Neural crest cell (in vitro differentiated cells): Measurements from ENCODE around the gene TCF25. TPM values are rescaled to one million over a fixed set of nuclear protein-coding genes. Genes with fewer than 3 reads are reported as not detected.
A peak's percentile ranks its signal among the peaks of the same experiment; 100 is the strongest.
"Not testable (repeated sequence)": the region's sequence is repeated elsewhere in the genome, so short reads cannot be mapped to it uniquely, and the experiment has no call there.

Source experiments
- DNase-seq: peaks from one replicate; pipeline ENCODE4 v3.0.0; 2021; ENCODE audit warnings: low read depth, mixed read lengths, low spot score
- H3K27ac Mint-ChIP-seq: one replicate; pipeline ENCODE4 v1.8.0; 2021; ENCODE audit warnings: mild to moderate bottlenecking, mixed read lengths; ENCODE audit not compliant: unreplicated experiment
- H3K27me3 Mint-ChIP-seq: 2 replicates; pipeline ENCODE4 v1.8.0; 2021; ENCODE audit warnings: low read depth, mild to moderate bottlenecking, mixed read lengths
- H3K36me3 Mint-ChIP-seq: 2 replicates; pipeline ENCODE4 v1.8.0; 2021; ENCODE audit warnings: low read depth, mild to moderate bottlenecking, mixed read lengths
- H3K4me1 Mint-ChIP-seq: 2 replicates; pipeline ENCODE4 v1.8.0; 2021; ENCODE audit warnings: mixed read lengths
- H3K4me3 Mint-ChIP-seq: one replicate; pipeline ENCODE4 v1.8.0; 2021; ENCODE audit warnings: mild to moderate bottlenecking, mixed read lengths
- H3K9me3 Mint-ChIP-seq: 2 replicates; pipeline ENCODE4 v1.8.0; 2021; ENCODE audit warnings: mixed read lengths
- CTCF ChIP-seq: fragments of 200-600 bp; sonication (generic); conservative IDR thresholded peaks from 2 replicates; pipeline ENCODE4 v1.5.0; 2021; ENCODE audit warnings: antibody characterized with exemption, mild to moderate bottlenecking
- long read RNA-seq: library from polyadenylated mRNA; unstranded; transcript quantifications from one replicate; pipeline ENCODE4 v2.0.0, GENCODE V29; 2020
- total RNA-seq: library from RNA; stranded (reverse); gene quantifications from 2 replicates; pipeline ENCODE4 v1.2.1, GENCODE V29; 2021

Gene TCF25
- 198 and 209 TPM in 2 replicates for total RNA-seq
- long read RNA-seq, transcript TCF25-201 (18 exons, 2,233 nt): major isoform, 54 of 91 reads
- long read RNA-seq, partial matches to known transcripts: 9 of 91 reads
- long read RNA-seq, other reads (novel, unspliced or antisense): 27 of 91 reads

- Mint-ChIP-seq H3K27me3 (no peaks in the 10 kb centered on the region), H3K4me3 (peak within 1 kb of the TSS; percentile 93), H3K36me3 (peaks cover 6% of the 10 kb centered on the region), H3K9me3 (no peaks in the 10 kb centered on the region), H3K4me1 (peaks cover 22% of the 10 kb centered on the region), H3K27ac (peak within 1 kb of the TSS; percentile 98)
- peak; percentile 84 for DNase-seq
- TF ChIP-seq CTCF: peak; percentile 22
Measured at GRCh38 chr16:89873109-89873971, at the start of gene TCF25. TSS of gene TCF25 (plus strand) at chr16:89873592. CDS start at chr16:89873668, 76 bp downstream.

DNA sequence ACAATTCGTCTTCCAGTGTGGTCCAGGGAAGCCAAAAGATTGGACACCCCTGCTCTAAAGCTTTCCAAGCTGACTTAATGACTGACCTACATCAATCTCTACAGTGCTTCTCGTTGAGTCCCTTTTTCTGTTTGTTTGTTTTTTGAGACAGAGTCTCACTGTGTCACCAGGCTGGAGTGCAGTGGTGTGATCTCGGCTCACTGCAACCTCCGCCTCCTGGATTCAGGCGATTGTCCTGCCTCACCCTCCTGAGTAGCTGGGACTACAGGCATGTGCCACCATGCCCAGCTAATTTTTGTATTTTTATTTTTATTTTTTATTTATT is 49.6 kb upstream of the TCF25 start:
- not testable (repeated sequence) for H3K36me3 Mint-ChIP-seq, DNase-seq, H3K27ac Mint-ChIP-seq, H3K9me3 Mint-ChIP-seq, H3K27me3 Mint-ChIP-seq
- Mint-ChIP-seq H3K4me1 (peaks cover 30% of the 10 kb centered on the region), H3K4me3 (peak overlapping the region; percentile 78)

DNA sequence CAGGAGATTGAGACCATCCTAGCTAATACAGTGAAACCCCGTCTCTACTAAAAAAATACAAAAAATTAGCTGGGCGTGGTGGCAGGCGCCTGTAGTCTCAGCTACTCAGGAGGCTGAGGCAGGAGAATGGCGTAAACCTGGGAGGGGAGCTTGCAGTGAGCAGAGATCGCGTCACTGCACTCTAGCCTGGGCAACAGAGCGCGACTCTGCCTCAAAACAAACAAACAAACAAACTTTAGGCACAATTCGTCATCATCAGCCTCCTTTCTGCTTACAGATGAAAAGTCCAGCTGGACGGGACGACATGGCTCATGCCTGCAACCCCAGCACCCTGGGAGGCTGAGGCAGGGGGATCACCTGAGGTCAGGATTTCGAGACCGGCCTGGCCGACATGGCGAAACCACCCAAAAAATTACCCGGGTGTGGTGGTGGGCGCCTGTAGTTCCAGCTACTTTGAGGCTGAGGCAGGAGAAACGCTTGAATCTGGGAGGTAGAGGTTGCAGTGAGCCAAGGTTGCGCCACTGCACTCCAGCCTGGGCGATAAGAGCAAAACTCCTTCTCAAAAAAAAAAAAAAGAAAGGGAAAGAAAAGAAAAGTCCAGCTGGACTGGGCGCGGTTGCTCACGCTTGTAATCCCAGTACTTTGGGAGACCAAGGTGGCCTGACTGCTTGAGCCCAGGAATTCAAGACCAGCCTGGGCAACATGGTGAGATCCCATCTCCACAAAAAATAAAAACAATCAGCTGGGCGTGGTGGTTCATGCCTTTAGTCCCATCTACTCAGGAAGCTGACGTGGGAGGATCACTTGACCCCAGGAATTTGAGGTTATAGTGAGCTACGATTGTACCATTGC is 46.6 kb upstream of the TCF25 start:
- no peak overlapping the region for H3K27ac Mint-ChIP-seq

DNA sequence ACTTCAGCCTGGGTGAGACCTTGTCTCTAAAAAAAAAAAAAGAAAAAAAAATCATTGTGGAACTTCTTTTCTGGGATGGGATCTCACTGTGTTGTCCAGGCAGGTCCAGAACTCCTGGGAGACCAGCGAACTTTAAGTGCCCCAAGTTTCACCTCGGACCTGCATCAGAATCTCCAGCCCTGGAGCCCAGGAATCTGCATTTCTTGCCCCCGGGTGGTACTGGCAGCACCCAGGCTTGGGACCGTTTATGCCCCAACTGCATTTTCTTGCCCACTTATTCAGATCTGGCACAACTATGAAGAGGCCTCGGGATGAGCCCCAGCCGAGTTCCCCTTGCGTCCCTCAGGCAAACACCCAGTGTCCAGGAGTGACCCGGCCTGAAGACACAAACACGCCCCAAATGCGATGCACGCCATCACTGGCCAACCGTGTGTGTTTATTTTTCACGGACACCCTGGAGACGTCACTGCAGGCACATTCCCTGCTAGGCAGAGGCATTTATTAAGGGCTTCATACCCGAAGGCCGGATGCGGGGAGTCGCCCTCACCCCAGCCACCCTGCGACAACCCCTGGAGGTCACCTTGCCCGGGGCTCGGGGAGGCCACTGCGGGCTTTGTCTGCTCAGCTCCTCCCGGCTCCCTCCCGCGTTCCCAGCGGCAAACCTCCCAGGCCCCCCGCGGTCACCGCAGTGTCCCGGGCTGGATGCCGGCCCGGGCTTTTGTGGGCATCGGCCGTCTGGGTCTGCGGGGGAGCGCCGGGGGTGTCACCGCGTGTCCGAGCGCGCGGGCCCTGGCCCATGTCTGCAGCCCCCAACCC is 45.8 kb upstream of the TCF25 start:
- TF ChIP-seq CTCF: no peak
- H3K4me1 Mint-ChIP-seq: peaks cover 27% of the 10 kb centered on the region
- H3K9me3 Mint-ChIP-seq: no peaks in the 10 kb centered on the region
- H3K27ac Mint-ChIP-seq: no peak overlapping the region
- DNase-seq: peak; percentile 51
- no peaks in the 10 kb centered on the region for H3K27me3 Mint-ChIP-seq
- H3K36me3 Mint-ChIP-seq: no peaks in the 10 kb centered on the region
- peak overlapping the region; percentile 93 for H3K4me3 Mint-ChIP-seq

More for the DNA sequence above, 46.6 kb upstream of the TCF25 start:
- no peaks in the 10 kb centered on the region for H3K36me3 Mint-ChIP-seq
- no peak for TF ChIP-seq CTCF
- DNase-seq: no peak
- H3K9me3 Mint-ChIP-seq: no peaks in the 10 kb centered on the region
- peaks cover 35% of the 10 kb centered on the region for H3K4me1 Mint-ChIP-seq
- H3K4me3 Mint-ChIP-seq: peak overlapping the region; percentile 93
- H3K27me3 Mint-ChIP-seq: no peaks in the 10 kb centered on the region

DNA sequence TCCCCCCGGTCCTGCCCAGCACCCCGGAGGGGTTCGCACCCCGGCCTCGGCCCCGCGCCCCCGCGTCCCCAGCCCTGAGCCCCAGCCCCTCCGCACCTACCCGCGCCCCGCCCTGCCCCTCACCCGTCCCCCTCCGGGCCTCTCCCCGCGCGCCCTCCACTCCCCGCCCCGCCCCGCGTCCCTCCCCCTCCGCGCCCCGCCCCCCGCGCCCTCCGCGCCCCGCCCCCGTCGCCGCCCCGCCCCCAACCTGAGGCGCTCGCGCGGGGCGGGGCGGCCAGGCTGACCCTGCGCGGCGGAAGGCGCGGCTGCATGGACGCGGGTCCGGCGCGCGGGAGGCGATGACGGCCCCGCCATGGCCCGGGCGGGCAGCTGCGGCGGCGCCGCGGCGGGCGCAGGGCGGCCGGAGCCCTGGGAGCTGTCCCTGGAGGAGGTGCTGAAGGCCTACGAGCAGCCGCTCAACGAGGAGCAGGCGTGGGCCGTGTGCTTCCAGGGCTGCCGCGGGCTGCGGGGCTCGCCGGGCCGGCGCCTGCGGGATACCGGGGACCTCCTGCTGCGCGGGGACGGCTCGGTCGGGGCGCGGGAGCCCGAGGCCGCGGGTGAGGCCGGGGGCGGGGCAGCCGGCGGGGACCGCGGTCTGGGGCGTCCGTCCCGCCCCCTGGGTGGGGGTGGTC is 45.1 kb upstream of the TCF25 start, which contains the start of gene SPIRE2:
Gene SPIRE2 (plus strand): TSS at position 277 of the 671 bp plus-strand sequence. CDS start 76 bp downstream, at position 353.
- Mint-ChIP-seq H3K36me3 (no peaks in the 10 kb centered on the region), H3K4me3 (peak within 1 kb of the TSS; percentile 93), H3K27me3 (no peaks in the 10 kb centered on the region), H3K9me3 (no peaks in the 10 kb centered on the region), H3K27ac (peak within 1 kb of the TSS; percentile 79), H3K4me1 (peaks cover 21% of the 10 kb centered on the region)
- TF ChIP-seq CTCF: no peak
- DNase-seq: peak; percentile 68
